ENCODE results near the gene HOXA9.

- no peak for TF ChIP-seq EZH2 (IDR thresholded peaks at IDR 0.05; ENCODE audit: insufficient read depth, low read length)
- TF ChIP-seq, protein P1, sequence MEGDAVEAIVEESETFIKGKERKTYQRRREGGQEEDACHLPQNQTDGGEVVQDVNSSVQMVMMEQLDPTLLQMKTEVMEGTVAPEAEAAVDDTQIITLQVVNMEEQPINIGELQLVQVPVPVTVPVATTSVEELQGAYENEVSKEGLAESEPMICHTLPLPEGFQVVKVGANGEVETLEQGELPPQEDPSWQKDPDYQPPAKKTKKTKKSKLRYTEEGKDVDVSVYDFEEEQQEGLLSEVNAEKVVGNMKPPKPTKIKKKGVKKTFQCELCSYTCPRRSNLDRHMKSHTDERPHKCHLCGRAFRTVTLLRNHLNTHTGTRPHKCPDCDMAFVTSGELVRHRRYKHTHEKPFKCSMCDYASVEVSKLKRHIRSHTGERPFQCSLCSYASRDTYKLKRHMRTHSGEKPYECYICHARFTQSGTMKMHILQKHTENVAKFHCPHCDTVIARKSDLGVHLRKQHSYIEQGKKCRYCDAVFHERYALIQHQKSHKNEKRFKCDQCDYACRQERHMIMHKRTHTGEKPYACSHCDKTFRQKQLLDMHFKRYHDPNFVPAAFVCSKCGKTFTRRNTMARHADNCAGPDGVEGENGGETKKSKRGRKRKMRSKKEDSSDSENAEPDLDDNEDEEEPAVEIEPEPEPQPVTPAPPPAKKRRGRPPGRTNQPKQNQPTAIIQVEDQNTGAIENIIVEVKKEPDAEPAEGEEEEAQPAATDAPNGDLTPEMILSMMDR (IDR thresholded peaks at IDR 0.05; ENCODE audit: insufficient read depth, low read depth, low read length): no peak
These were observed 11.8 kb downstream of the HOXA9 start for GRCh38 chr7:27153526-27153925.

Measured in astrocyte (in vitro differentiated cells and primary cell).